Mesodermal cell (in vitro differentiated cells): ENCODE results near the gene FKBP8. TPM values are rescaled to one million over a fixed set of nuclear protein-coding genes. Genes with fewer than 3 reads are reported as not detected.
A peak's percentile ranks its signal among the peaks of the same experiment; 100 is the strongest.
"Not testable (repeated sequence)": the region's sequence is repeated elsewhere in the genome, so short reads cannot be mapped to it uniquely, and the experiment has no call there.

ENCODE experiments used
- H3K27ac ChIP-seq: 2 replicates; pipeline ENCODE4 v1.7.0; 2013; ENCODE audit warnings: mild to moderate bottlenecking, low read depth, low read length, moderate library complexity; ENCODE audit not compliant: severe bottlenecking
- H3K36me3 ChIP-seq: 2 replicates; pipeline ENCODE4 v1.7.1; 2013; ENCODE audit warnings: mild to moderate bottlenecking, low read length, moderate library complexity; ENCODE audit not compliant: control insufficient read depth, insufficient read depth
- H3K4me1 ChIP-seq: one replicate; pipeline ENCODE4 v1.7.1; 2013; ENCODE audit warnings: mild to moderate bottlenecking, low read length; ENCODE audit not compliant: insufficient read depth, control insufficient read depth, poor library complexity, severe bottlenecking
- H3K4me3 ChIP-seq: 2 replicates; pipeline ENCODE4 v1.7.0; 2013; ENCODE audit warnings: low read length, control low read depth, mild to moderate bottlenecking; ENCODE audit not compliant: insufficient read depth, poor library complexity, severe bottlenecking; ENCODE audit errors: extremely low read depth
- H3K9me3 ChIP-seq: 2 replicates; pipeline ENCODE4 v1.7.1; 2013; ENCODE audit warnings: mild to moderate bottlenecking, low read length, moderate library complexity; ENCODE audit not compliant: control insufficient read depth
- WGBS, 2 experiments: methylation state at CpG; one replicate each; pipeline ENCODE4 v1.1.5; 2013; ENCODE audit warnings: missing lambda C conversion rate in 2 of 2; ENCODE audit not compliant: insufficient coverage in 2 of 2; 5-methylcytosine and 5-hydroxymethylcytosine counted together
- polyA plus RNA-seq, 2 experiments: library from polyadenylated mRNA; stranded (reverse); fragments of 50-300 nt; gene quantifications; one replicate each; pipeline ENCODE4 v1.2.3, GENCODE V29; 2013

Gene FKBP8
- polyA plus RNA-seq (2013, experiment 1 of 2): 225 TPM
- 200 TPM for polyA plus RNA-seq (2013, experiment 2 of 2)

DNA sequence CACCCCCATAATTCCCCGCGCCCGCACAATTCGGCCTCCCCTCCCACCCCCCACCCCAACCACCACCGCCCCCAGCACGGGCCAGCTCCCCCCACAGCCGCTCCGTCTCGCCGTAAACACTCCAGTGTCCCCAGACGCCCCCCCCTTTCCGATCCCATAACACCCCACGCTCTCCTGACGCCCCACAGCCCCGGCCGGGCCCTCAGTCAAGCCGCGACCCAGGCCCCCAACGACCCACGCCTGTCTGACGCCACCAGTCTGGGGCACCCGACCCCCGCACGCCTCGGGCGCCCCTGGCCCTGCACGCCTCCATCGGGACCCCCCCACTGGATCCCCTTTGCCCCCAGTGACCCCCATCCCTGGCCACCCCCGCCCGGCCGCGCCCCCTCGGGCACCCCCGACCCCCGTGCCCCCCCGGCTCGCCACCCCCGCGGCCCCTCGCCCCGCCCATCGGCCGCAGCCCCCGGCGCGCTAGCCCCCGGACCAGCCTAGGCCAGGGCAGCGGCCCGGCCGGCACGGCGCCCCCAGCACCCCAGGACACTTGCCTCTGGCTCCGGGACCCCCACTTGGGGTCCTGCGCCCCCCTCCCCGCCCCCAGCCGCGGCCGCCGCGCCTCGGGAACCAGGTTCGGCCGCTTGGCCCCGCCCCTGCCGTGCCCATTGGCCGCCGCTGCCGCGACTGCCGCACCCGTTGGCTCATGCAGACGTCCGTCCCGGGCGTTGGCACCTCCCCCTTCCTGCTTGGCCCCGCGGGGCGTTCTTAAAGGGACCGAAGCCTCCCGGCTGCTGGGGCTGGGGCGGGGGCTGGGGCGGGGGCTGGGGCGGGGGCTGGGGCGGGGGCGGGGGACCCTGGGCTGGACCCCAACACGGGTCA lies at the start of gene FKBP8:
FKBP8 (minus strand) TSS at position 633 of the 873 bp plus-strand sequence. CDS start 1,603 bp downstream, outside the sequence.
- H3K36me3 ChIP-seq: peaks cover 34% of the 10 kb centered on the region
- peaks cover 7% of the 10 kb centered on the region for H3K4me1 ChIP-seq
- WGBS, 2 experiments: 0 to 1% methylated on average over 16 to 31 of the region's 86 CpGs
- peak within 1 kb of the TSS; percentile 60 for H3K4me3 ChIP-seq
- H3K9me3 ChIP-seq: no peaks in the 10 kb centered on the region
- H3K27ac ChIP-seq: no peak within 1 kb of the TSS

DNA sequence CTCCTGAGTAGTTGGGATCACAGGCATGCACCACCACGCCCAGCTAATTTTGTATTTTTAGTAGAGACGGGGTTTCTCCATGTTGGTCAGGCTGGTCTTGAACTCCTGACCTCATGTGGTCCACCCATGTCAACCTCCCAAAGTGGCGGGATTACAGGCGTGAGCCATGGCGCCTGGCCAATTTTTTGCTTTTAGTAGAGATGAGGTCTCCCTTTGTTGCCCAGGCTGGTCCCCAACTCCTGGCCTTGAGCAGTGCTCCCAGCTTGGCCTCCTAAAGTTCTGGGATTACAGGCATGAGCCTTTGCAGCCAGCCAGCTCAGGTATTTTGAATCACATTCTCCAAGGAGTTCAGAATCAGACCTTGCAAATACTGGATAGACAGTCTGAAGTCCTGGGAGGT lies 49.4 kb upstream of the FKBP8 start:
- H3K9me3 ChIP-seq, H3K4me3 ChIP-seq, H3K4me1 ChIP-seq, H3K27ac ChIP-seq, H3K36me3 ChIP-seq: not testable (repeated sequence)
- WGBS, 2 experiments: 100% methylated on average over 3 to 5 of the region's 5 CpGs

DNA sequence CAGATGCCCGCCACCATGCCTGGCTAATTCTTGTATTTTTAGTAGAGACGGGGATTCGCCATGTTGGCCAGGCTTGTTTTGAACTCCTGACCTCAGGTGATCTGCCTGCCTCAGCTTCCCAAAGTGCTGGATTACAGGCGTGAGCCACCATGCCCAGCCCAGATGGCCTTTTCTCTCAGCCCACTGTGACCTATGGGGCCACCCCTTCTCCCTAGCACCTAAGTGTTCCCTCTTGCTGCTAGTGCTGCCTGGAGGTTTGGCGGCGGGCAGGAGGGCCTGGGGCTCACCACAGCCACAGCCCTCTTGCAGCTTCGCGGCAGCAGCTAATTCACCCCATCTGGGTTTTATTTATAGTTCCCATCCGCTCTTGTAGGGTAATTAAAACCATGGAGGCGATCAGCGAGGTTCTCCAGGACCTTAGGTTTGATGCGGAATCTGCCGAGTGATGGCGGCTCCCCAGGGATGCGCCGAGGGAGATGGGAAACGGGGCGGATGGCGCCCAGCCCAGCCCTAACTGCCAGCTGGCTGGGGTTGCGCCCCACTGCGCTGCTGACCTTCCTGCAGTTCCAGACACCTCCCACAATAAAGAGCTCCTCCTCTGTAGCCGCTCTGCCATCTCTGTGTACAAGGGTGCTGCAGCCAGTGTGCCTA lies 48.5 kb upstream of the FKBP8 start:
- 95 to 98% methylated on average over 16 to 17 of the region's 22 CpGs for WGBS, 2 experiments
- no peaks in the 10 kb centered on the region for H3K36me3 ChIP-seq
- peaks cover 5% of the 10 kb centered on the region for H3K4me1 ChIP-seq
- H3K27ac ChIP-seq: no peak overlapping the region
- no peaks in the 10 kb centered on the region for H3K9me3 ChIP-seq
- H3K4me3 ChIP-seq: no peak overlapping the region

DNA sequence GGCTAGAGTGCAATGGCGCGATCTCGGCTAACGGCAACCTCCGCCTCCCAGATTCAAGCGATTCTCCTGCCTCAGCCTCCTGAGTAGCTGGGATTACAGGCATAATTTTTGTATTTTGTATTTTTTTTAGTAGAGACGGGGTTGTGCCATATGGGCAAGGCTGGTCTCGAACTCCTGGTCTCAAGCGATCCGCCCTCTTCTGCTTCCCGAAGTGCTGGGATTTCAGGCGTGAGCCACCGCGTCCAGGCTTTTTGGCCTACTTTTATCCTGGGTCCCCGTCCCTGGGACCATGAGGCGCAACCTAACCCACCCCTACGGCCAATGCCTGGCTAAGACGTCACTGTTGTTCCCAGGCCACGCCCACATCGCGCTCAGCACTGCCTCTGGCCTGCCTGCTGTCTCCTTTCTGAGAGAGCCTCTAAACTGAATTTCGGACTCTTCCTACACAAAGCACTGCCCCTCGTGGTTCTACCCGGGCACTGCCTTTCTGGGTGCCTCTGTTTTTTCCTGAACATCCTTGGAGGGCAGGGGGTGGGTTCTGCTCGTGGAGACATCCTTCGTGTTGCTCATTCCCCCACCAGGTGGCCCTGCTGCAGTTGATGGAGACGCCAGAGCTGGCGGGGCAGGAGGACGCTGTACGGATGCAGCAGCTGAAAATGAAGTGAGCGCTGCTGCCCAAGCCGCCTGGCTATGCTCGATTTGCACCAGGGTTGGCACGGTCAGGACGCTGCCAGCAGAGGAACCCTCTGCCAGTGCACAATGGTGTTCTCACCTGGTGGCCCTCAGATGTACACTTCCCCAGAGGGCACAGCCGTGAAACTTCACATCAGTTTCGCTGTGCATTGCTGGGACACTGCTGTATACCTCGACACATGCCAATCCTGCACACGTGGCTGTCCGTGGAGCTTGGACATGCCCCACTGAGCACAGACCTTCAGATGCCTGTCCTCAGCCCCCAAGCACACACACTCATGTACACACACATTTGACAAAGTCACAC lies 47.2 kb upstream of the FKBP8 start:
- Histone ChIP-seq H3K4me1 (peaks cover 5% of the 10 kb centered on the region), H3K27ac (peak overlapping the region; percentile 85), H3K4me3 (peak overlapping the region; percentile 77), H3K9me3 (no peaks in the 10 kb centered on the region), H3K36me3 (no peaks in the 10 kb centered on the region)
- 38 to 40% methylated on average over 30 to 31 of the region's 40 CpGs for WGBS, 2 experiments

DNA sequence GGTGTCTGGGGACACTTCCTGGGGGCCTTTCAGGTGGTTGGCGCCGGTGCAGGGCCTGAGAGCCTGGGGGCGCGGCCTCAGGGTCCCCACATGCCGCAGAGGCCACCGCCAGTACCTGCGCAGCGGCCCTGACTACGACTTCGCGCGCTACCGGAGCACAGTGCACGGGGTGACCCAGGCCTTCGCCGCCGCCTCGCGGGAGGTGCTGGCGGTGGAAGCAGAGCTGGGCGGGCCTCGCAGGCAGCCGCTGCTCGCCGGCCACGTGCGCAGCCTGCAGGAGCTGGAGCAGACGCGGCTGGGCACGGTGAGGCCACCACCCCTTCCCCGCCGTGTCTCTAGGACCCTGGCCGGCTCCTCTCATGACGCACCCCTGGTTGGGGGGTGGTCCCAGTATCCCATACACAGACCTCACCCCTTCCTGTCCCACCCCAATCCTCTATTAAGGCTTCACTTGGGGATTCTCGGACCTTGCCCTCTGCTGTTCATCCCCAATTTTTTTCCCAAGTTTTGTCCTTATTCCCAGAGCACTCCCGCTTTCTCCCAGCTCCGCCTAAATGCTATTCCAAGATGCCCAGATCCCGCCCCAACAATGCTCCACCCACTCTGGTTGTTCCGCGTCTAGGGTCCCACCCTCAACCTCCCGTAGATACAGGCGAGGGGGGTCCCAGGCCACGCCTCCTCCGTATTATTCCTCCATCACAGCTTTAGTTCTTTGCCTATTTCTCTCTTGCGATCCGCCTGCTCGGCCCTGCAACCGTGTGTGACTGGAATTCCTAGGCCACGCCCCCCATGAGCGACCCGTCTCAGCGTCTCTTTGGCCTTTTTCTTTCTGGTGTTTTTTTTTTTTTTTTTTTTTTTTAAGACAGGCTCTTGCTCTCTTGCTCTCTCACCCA lies 46.3 kb upstream of the FKBP8 start:
- peak overlapping the region; percentile 77 for H3K4me3 ChIP-seq
- 0% methylated on average over 18 to 41 of the region's 52 CpGs for WGBS, 2 experiments
- no peaks in the 10 kb centered on the region for H3K36me3 ChIP-seq
- peak overlapping the region; percentile 85 for H3K27ac ChIP-seq
- no peaks in the 10 kb centered on the region for H3K9me3 ChIP-seq
- peaks cover 5% of the 10 kb centered on the region for H3K4me1 ChIP-seq

DNA sequence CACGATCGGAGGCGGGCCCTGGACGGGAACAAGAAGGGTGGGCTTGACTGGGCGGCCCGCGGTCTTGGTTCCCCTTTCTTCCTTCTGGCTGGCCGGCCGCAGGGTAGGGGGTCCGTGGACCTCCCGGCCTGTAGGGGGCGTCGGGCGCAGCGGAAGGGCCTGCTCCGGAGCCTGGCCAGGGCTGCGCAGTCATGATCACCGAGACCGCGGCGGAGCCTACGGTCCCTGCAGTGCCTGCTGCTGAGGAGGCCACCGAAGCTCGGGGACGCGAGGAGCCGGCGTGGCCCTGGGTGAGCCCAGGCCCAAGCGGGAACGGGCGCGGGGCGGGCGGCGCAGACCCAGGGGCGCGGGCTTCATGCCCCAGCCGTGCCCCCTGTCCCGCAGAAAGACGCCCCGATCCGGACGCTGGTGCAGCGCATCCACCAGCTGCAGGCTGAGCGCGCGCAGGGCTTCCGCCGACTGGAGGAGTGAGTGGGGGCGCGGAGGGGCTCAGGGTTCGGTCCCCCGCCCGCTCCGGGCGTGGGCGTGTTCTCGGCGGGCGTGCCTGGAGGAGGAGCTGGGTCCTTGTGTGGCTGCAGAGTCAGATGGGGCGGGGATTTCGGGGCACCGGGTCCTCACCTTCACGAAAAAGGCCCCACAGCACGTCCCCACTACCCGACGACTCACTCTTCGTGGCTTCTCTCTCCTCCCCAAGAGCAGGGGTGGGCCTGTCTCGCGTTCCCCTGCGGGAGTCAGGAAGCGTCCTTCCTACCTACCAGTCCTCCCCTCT lies 45.4 kb upstream of the FKBP8 start, which contains the start of gene REX1BD:
REX1BD (plus strand) TSS at position 188 of the 769 bp plus-strand sequence; CDS start at position 192, 4 bp downstream.
- Histone ChIP-seq H3K27ac (peak within 1 kb of the TSS; percentile 85), H3K9me3 (no peaks in the 10 kb centered on the region), H3K36me3 (no peaks in the 10 kb centered on the region), H3K4me1 (peaks cover 5% of the 10 kb centered on the region), H3K4me3 (peak within 1 kb of the TSS; percentile 77)
- WGBS, 2 experiments: 1% methylated on average over 52 to 69 of the region's 72 CpGs

DNA sequence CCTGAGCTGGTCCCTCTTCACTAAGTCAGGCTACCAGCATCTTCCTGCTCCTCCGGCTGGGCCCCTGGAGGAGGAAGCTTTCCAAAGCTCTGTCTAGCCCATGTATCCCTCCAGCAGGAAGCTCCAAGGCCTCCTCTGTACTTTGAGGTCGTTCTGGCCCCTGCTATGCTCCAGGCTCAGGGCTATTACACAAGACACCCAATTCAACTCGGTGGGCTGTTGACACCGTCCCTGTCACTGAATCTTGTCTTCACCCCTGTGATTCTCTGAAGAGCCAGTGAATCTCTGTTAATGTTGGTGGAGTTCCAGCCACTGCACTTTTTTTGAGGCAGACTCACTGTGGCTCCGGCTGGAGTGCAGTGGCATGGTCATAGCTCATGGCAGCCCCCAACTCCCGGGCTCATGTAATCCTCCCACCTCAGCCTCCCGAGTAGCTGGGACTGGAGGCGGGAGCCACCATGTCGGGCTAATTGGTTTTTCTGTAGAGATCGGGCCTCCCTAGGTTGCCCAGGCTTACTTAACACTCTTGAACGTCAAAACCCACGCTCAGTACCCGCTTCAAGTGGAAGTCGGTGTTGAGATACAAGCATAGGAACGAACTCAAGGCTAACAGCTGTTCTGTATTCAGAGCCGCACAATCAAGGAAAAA lies 44.7 kb upstream of the FKBP8 start:
- Histone ChIP-seq H3K9me3 (no peaks in the 10 kb centered on the region), H3K4me3 (peak overlapping the region; percentile 77), H3K27ac (peak overlapping the region; percentile 85), H3K36me3 (no peaks in the 10 kb centered on the region), H3K4me1 (peaks cover 5% of the 10 kb centered on the region)
- WGBS, 2 experiments: 52 to 59% methylated on average over 15 to 16 of the region's 16 CpGs

DNA sequence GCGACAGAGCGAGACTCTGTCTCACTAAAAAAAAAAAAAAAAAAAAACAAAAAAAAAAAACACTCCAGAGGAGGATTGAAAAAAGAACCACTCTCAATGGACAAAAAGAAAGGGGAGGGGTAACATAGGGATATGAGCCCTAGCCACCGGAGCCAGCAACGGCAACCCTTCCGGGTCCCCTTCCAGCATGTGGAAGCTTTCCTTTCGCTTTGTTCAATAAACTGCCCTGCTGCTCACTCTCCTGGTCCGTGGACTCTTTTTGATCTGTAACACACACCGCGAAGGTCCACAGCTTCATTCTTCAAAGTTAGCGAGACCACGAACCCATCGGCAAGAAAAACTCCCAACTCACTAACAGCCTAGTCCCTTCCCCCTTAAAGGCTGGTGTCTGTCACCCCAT lies 44.2 kb upstream of the FKBP8 start:
- Histone ChIP-seq H3K9me3 (no peaks in the 10 kb centered on the region), H3K36me3 (no peaks in the 10 kb centered on the region), H3K4me1 (peaks cover 5% of the 10 kb centered on the region), H3K4me3 (no peak overlapping the region), H3K27ac (no peak overlapping the region)
- WGBS, 2 experiments: 94 to 95% methylated on average over 9 to 10 of the region's 12 CpGs

DNA sequence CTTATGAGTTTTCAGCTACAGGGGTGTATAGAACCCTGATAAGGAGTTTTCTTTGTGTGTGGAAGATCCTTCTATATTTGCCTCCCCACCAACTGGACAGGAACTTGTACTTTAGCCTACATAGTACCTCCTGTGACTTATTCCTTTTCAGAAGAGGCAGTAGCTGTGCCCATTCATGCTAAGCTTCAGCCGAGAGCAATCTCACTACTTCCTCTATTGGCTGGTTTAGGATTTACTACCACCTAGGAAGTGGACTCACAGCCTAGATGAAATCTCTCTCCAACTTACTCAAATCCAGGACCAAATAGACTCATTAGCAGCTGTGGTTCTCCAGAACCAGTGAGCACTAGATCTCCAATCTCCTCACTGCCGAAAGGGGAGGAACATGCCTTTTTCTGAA lies 42.9 kb upstream of the FKBP8 start:
- 63 to 89% methylated on average over 1 of the region's 2 CpGs for WGBS, 2 experiments
- Histone ChIP-seq H3K27ac (no peak overlapping the region), H3K36me3 (no peaks in the 10 kb centered on the region), H3K4me1 (peaks cover 5% of the 10 kb centered on the region), H3K9me3 (no peaks in the 10 kb centered on the region), H3K4me3 (no peak overlapping the region)
